HG02938 (cell line): ENCODE data around the gene SWAP70.

Experiments used
- ATAC-seq: cut with Tn5 transposase; IDR thresholded peaks from one replicate; pipeline ENCODE4 v1.9.1; 2021; ENCODE audit warnings: mild to moderate bottlenecking, moderate library complexity; ENCODE audit not compliant: unreplicated experiment

The SWAP70 gene

DNA sequence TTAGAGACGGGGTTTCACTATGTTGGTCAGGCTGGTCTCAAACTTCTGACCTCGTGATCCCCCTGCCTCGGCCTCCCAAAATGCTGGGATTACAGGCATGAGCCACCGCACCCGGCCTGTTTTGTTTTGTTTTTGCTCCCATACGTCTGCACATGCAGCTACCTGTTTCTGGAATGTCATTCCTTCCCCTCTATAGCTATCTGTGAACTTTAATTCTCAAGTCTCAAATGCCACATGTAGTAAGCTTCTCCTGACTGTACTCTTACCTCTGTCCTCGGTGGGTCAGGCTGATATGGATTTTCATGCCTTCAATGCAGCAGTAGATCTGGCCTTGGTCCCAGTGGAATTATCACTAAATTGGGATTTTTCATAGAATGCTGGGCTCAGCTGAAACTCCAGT is 12.4 kb upstream of the SWAP70 start:
- no peak for ATAC-seq

DNA sequence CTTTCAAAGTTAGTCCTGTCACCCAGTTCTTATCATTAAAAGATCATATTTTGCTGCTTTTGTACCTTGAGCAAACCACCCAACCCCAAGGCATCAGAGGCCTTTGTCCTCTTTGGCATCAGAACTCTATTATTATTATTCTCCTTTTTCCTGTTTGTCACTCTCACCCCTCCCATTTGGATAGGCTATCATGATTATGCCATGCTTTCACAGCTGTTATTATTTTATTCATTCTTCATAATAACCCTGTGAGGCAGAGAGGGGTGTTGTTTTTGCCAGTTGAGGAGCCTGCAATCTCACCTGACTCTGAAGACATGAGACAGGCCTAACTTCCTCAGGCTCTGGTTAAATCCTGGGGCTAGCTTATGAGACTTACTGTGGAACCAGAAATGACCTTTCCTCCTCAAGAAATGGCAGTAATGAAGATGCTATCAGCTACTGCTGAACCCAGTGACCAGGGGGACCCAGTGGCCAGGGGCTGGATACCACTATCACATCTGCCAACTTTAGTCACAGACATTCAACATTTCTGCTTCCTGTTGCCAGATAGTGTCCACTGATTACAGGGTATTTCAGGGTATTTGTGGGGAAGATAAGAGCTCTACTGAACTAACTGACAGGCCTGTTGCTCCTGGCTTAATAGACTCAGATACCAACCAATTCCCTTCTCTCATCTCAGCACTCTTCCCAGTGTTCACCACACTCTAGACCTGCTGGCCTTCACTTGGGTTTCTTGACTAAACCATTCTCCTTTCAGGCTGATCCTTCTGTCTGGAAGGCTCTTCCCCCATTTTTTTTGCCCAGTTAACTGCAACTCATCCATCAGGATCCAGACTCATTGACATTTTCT is 11.8 kb upstream of the SWAP70 start:
- no peak for ATAC-seq

DNA sequence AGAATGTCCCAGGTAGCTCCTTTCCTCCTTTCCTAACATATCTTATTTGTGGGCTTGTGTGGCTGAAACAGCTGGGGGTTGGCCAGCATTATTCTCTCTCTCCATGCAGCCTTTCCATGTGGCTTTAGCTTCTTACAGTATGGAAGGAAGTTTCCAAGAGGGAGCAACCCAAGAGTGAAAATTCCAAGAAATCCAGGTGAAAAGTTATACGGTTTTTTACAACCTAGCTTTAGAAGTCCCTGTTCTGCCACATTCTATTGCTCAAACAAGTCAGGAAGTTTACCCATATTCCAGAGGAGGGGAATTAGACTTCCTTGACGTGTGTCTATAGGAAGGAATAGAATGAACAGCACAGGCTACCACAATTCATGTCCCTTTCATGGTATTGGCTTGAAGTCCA is 10.0 kb upstream of the SWAP70 start:
- no peak for ATAC-seq

DNA sequence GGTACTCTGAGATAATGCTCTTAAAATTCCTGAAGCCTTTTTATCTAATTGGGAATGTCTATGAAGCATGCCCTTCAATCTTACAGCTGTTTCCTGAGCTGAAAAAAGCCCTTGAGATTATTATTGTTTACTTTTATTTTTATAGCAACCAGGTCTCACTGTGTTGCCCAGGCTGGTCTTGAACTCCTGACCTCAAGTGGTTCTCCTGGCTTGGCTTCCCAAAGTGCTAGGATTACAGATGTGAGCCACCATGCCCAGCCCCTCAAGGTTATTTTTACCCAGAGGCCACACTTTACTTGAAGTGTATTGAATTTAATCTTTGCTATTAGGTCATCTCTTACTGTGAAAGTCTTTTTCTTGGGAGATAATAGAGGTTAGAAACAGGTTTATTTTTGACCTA is 7.0 kb upstream of the SWAP70 start:
- ATAC-seq = no peak

DNA sequence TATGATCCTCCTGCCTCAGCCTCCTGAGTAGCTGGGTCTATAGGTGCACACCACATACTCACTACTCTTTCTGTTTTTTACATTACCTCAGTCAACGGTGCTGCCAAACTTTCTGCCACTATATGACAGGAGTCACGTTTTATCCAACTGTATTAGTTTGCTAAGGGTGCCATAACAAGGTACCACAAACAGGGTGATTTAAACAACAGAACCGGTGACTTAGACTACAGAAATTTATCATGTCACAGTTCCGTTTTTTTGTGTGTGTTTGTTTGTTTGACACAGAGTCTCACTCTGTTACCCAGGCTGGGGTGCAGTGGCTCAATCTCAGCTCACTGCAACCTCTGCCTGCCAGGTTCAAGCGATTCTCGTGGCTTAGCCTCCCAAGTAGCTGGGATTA is 6.3 kb upstream of the SWAP70 start:
- ATAC-seq = no peak

DNA sequence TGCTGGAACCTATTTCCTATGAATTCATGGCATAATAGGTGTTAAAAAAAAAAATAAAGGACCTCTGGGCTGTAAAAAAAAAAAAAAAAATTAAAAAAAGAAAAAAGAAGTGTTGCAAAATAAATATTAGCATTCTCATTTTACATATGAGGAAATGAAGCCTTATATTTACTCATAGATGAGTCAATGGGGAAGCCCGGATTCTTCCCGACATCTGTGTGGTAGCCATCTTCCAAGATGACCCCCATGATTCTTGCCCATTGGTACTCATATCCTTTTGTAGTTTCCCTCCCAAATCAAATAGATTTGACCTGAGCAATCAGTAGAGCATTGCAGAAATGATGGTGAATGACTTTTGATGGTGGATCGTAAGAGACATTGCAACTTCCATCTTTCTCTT is 3.0 kb upstream of the SWAP70 start:
- no peak for ATAC-seq

DNA sequence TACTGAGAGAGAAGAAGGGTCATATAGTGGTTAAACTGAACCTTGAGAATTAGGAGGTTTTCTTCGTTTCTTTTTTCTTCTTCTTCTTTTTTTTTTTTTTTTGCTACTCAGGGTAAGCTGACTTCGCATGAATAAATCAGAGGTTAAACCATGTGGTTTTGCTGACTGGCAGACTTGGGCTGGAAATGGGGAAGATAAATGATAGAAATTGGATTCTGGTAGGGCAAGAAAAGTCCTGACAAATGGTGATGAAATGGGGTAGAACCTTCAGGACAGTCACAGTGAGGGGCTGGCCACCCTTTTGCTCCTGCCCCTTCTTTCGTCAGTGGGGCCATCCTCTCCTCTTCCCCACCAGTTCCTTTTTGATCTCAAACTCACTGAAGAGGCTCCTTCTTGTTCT is 1.6 kb upstream of the SWAP70 start:
- no peak for ATAC-seq

DNA sequence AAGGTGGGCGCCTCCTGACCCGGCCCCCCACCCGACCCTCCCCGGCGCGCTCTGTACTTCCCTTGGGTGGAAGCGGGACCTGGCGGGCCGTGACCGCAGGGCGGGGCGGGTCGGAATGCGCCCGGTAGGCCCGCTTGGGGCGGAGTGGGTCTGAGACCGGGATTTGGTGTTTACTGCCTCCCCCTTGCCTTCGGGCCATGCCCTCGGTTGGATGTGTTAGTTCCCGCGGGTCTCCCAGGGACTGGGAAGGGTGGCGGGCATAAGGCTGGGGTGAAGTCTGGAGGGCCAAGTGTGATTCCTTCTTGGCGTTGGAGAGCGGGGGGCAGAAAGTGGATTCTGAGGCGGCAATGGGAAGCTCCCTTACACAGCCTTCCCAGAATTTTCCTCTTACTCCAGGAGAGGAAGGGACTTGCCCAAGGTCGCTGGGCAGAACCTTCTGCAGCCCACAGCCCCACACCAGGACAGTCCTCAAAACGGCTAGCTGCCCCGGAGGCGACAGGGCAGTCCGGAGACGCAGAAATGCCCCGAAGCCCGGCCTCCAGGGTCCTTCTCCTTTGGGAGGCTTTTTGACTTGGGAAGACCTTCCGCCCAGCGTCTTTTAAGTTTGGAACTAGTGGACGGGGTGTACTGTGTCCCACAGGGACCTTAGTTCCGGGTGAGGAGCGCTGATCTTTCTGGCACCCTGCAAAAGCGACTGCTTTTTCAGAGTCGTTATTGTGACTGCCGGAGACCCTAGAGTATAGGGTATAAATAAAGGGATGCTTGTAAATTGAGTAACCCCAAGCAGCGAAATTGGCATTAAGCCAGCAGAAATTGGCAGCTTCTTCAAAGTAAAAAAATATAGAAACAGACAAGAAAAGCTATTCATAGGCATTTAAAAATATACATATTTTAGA is 647 bp downstream of the SWAP70 start:
- ATAC-seq = peak; percentile 34

DNA sequence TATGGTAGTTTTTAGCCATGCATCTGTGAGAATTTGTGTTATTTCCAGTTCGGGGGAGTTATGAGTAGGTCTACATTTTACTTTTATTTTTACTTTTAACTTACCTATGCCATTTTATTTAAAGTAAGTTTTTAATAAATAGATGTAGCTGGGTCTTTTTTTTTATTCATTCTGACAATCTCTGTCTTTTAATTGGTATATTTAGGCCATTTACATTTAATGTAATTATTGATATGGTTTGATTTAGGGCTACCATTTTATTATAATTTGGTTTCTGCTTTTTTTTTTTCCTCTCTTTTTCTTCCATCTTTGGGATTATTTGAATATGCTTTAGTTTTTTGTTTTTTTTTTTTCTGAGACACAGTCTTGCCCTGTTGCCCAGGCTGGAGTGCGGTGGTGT is 1.9 kb downstream of the SWAP70 start:
- ATAC-seq = no peak

DNA sequence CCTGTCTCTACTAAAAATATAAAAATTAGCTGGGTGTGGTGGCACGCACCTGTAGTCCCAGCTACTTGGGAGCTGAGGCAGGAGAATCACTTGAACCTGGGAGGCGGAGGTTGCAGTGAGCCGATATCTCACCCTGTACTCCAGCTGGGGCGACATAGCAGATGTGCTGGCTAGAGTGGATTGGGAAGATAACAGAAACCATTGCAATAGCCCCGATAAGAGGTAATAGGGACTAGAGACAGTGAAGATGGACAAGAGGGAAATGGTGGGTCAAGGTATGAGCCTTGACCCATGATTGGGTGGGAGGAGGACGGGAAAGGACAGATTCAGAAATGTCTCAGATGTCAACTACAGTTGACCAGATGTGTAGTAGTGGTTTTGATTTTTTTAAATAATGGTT is 6.1 kb downstream of the SWAP70 start:
- ATAC-seq = no peak

DNA sequence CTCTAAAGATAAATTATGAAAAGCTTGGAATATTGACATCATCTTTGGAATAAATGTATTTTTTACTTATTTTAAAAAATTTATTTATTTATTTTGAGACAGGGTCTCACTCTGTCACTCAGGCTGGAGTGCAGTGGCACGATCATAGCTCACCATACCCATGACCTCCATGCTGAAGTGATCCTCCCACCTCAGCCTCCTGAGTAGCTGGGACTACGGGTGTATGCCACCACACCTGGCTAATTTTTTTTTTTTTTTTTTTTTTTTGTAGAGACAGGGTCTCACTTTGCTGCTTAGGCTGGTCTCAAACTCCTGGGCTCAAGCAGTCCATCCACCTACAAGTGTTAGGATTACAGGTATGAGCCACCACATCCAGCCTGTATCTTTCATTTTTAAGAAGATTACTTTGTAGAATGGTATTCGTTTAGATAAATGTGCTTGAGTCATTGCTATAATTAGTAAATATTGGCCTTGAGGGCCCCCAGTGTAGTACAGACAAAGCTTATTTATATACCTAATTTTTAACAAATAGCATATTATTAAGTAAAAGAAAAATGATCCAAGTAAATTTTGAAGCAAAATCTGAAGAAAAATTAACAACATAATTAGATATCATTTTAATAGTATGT is 8.5 kb downstream of the SWAP70 start:
- no peak for ATAC-seq

DNA sequence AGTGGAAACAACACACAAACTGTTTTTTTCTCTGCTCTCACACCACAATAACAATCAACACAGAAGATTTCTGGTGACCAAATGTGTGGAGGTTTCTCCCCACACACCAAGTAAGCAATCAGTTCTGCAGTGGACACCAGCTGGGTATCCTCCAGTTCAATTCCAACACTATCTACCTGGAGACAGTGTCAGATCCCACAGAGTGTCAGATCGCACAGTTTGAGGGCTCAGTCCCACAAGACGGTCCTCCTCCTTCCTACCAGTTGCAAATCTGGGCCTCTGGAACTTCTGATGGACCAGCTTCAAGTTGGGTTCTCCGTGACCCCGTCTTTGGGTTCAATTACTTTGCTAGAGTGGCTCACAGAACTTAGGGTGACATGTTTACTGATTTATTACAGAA is 9.0 kb downstream of the SWAP70 start:
- ATAC-seq = no peak

DNA sequence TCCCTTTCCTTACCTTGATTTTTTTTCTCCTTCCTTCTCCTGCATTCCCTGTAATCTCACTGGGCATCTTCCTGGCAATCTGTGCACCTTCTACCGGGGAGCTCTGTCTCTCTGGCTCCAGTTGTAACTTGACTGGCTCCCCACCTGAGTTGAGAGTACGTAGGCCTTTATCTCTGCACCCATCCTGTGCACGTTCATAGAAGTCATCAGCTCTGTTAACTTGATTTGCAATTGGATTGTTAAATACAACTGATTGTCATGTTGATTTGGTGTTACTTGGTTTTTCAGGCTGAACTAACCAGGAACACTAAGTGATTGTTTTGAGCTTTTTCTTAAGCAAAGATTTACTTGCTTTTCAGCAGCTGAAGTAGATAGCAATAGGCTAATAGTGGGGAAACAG is 11.8 kb downstream of the SWAP70 start:
- ATAC-seq = no peak

DNA sequence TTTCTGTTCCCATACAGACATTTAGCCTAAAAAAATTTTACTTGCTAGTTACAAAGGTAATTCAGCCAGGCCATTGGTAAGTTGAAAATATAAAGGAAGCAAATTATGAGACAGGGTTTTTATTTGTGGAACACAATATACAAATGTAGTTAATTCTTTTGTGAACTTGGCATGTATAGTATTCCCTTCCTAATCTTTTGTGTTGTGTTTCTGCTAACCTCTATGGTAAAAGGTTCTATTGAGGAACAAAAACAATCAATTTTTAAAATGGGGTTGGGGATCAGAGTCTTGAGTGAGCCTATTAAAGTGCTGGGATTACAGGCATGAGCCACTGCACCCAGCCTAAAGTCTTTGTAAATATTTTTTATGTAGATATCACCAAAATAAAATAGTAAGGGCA is 14.1 kb downstream of the SWAP70 start:
- no peak for ATAC-seq

DNA sequence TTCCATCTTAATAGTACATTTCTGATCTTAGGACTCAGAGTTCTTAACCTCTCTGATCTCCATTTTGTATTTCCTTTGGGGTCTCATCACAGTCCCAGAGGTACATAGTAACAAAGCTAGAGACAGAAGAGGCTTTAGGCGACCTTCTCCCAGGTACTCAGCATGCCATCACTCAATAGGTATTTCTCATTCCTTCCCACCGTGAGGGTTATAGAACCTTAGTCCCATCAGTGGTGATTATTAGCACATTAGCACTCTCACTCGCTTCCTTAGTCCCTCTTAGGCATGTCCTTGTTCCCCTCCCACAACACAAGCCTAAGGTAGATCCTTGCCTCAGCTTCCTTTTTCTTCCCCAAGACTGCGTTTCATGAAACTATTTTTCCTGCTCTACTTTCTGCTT is 14.7 kb downstream of the SWAP70 start:
- no peak for ATAC-seq

DNA sequence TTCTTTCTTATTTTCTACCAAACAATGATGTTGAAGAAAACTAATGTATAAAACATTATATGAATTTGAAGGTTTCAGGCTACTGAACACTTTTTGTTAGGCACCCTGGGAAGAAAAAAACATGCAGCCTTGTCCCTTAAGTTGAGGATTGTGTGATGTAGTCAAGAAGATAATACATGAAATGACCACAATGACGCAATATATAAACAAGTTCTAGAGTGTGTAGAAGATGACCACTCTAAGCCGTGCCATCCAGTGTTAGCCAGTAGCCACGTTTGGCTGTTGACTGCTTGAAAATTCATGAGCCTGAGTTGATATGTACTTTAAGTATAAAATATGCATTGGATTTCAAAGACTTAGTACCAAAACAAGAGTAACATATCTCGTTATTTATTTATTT is 16.2 kb downstream of the SWAP70 start:
- no peak for ATAC-seq

DNA sequence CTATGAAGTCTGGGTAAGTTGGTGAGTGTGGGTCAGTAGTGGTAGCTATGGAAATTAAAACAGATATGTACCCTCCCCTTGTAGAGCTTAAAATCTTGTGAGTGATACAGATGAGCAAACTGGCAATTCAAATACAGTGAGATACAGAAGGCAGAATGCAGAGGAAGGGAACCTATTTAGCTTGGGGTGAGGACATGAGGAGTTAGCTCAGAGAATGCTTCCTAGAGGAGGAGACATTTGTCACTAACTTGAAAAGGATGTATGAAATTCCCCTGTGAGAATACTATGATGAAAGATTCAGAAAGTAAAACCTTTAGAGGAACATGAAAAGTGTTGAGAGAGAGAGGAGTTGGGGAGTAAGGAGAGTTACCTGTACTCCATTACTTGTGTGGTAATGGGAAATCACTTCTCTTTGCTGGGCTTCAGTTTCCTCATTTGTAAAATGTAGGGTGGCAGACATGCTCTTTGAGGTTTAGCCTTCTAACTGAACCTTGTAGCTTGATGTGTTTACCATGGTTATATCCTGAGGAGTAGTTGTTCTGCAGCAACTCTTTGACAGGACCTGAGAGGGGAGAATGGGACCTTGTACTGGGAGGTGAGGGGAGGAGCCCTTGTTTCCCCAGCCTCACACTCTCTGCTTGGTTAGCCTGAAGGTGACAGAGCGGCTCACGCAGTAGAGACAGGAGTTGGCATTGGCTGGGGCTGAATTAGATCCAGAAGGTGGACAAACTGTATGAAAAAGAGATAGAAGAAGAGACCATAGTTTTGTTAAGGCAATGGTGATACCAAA is 17.9 kb downstream of the SWAP70 start:
- ATAC-seq = no peak

DNA sequence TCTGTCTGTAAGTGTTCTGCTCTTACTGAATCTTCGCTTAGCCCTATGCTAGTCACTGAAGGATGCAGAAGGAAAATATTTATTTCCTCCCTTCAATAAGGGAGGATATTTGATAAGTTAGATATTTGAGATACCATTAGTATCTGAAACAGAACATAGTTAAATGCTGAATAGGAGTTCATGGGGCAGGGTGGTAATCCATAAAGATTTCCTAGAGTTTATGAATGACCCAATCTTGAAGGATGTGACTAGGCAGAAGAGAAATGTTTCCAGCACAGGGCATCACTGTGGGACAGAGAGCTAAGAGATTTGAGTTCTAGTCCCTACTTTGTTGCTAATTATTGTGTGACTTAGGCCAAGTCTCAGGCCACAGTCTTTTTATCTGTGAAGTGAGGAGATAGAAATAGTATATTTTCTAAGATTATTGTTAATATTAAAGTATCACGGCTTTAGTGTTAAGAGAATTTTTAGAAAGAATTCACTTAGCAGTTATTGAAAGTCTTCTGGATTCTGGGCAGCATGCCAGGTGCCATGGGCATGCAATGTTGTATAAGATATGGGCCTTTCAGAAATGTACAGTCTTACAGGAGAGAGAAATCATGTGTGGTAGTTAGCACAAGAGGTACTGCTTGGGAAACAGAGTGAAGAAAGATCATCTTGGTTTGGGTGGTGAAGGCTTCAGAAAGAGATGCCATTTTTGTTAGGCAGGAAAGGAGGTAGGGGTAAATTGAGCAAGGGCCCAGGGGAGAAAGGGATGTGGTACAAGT is 24.0 kb downstream of the SWAP70 start:
- no peak for ATAC-seq

DNA sequence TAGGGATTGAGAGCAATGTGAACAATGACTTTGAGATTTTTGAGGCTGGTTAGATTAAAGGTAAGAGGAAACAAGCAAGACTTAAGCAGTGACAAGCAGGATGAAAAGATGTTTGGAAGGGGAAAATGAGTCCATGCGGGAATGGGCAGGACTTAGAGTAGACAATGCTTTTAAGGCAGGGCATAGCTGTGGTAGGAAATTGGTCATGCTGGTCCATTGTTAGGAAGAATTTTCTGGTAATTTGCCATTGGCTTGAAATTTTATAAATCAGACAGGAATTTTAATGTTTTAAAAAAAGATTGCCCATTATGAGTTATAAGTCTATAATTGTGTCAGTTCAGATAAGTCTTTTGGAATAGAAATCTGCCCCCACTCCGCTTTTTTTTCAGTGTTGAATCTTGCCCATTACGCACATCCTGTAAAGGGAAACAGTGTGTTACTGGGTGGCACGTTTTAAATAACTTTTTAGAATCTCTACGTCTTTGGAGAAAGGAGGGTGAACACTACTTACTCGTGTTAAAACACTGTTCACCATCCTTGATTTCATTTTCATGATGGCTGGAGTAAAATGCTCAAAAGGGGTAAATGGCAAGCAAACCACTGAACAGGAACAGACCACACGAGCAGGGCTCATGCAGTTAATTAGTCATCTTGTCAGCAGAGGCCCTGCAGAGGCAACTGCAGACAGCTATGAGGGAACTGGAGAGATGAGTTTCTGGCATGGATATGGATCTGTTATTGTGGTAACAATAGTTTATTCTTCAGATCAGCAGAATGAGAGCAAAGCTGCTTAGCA is 25.0 kb downstream of the SWAP70 start:
- ATAC-seq = peak; percentile 80
